MCF 10A (cell line): ENCODE data around the gene BCL11A. TPM values are rescaled to one million over a fixed set of nuclear protein-coding genes. Genes with fewer than 3 reads are reported as not detected.

Experiments
- BruUV-seq: library from RNA; stranded (reverse); fragments of 400-500 nt; replicated peaks from 2 replicates; lab custom pipeline; 2021; lab: Mats Ljungman, UMichigan
- CTCF ChIA-PET: fragments of 300-600 bp; sonication (Branson Sonifier 250); formaldehyde crosslinking; extraction: SDS; loops from one replicate; lab custom pipeline; 2021; ENCODE audit warnings: antibody characterized with exemption, inconsistent platforms; lab: Yijun Ruan, JAX
- POLR2A ChIA-PET: fragments of 300-600, 350-650 bp; sonication (Branson Sonifier 250); formaldehyde crosslinking; extraction: SDS; loops from one replicate; lab custom pipeline; 2020; ENCODE audit warnings: antibody characterized with exemption, inconsistent platforms; lab: Yijun Ruan, JAX
- DNase-seq: peaks from one replicate; pipeline ENCODE4 v3.0.0-alpha.2; 2018; ENCODE audit not compliant: unreplicated experiment
- H3K27ac Mint-ChIP-seq: one replicate; pipeline ENCODE4 v1.8.0; 2022; ENCODE audit warnings: mild to moderate bottlenecking, low read depth, mixed read lengths; ENCODE audit not compliant: unreplicated experiment
- H3K27me3 Mint-ChIP-seq: one replicate; pipeline ENCODE4 v1.8.0; 2022; ENCODE audit warnings: mixed read lengths; ENCODE audit not compliant: insufficient read depth, unreplicated experiment
- H3K36me3 Mint-ChIP-seq: one replicate; pipeline ENCODE4 v1.8.0; 2022; ENCODE audit warnings: mild to moderate bottlenecking, moderate library complexity, mixed read lengths; ENCODE audit not compliant: insufficient read depth, unreplicated experiment
- H3K4me1 Mint-ChIP-seq: one replicate; pipeline ENCODE4 v1.8.0; 2022; ENCODE audit warnings: mixed read lengths; ENCODE audit not compliant: insufficient read depth, unreplicated experiment
- H3K4me3 Mint-ChIP-seq: one replicate; pipeline ENCODE4 v1.8.0; 2022; ENCODE audit warnings: mild to moderate bottlenecking, moderate library complexity, mixed read lengths; ENCODE audit not compliant: unreplicated experiment
- H3K9me3 Mint-ChIP-seq: one replicate; pipeline ENCODE4 v1.8.0; 2022; ENCODE audit warnings: mixed read lengths; ENCODE audit not compliant: unreplicated experiment
- CTCF ChIP-seq: fragments of 200-600 bp; IDR thresholded peaks from one replicate; pipeline ENCODE4 v1.8.0; 2022; ENCODE audit warnings: antibody characterized with exemption, mild to moderate bottlenecking; ENCODE audit not compliant: unreplicated experiment
- intact Hi-C: fragments of 100-400 bp; cut with micrococcal nuclease; formaldehyde crosslinking; loops from 2 replicates; pipeline ENCODE4 v1.14.1; 2022
- total RNA-seq: library from RNA; stranded (reverse); gene quantifications from 2 replicates; pipeline ENCODE4 v1.2.3, GENCODE V29; 2022

Gene BCL11A
- total RNA-seq, 1 experiment from 2014 or later: 5.3 TPM

GRCh38 chr2:60532421-60532820 lies 21.0 kb downstream of the BCL11A start:
- intact Hi-C loops: no loop called here
- ChIA-PET CTCF (interaction anchor here (0.6 to 0.7 kb wide), 2 partner anchors 18 to 254 kb away, joined by 3 to 6 read pairs; no protein-coding TSS in a partner anchor), POLR2A (interaction anchor here (1.1 kb wide), 2 partner anchors 272 to 878 kb away, joined by 3 read pairs; no protein-coding TSS in a partner anchor)
- Mint-ChIP-seq H3K27ac (no peak overlapping the region), H3K4me3 (no peak overlapping the region), H3K36me3 (peaks cover 12% of the 10 kb centered on the region), H3K9me3 (no peaks in the 10 kb centered on the region), H3K4me1 (peaks cover 28% of the 10 kb centered on the region), H3K27me3 (no peaks in the 10 kb centered on the region)
- no TSS peak for BruUV-seq
- no peak for TF ChIP-seq CTCF
- DNase-seq: no peak

GRCh38 chr2:60531701-60532133 lies 21.7 kb downstream of the BCL11A start:
- intact Hi-C loops: no loop called here
- ChIA-PET POLR2A (interaction anchor here (1.3 kb wide), 1 partner anchor 22 kb away, joined by 4 read pairs; the partner anchor contains the start of gene BCL11A), CTCF (interaction anchor here (0.7 kb wide), 1 partner anchor 253 kb away, joined by 3 read pairs; no protein-coding TSS in a partner anchor)
- DNase-seq: no peak
- TF ChIP-seq CTCF: no peak
- no TSS peak for BruUV-seq
- peaks cover 28% of the 10 kb centered on the region for H3K4me1 Mint-ChIP-seq
- H3K27me3 Mint-ChIP-seq: no peaks in the 10 kb centered on the region
- H3K27ac Mint-ChIP-seq: no peak overlapping the region
- no peak overlapping the region for H3K4me3 Mint-ChIP-seq
- H3K36me3 Mint-ChIP-seq: peaks cover 12% of the 10 kb centered on the region
- no peaks in the 10 kb centered on the region for H3K9me3 Mint-ChIP-seq

- H3K27ac Mint-ChIP-seq: no peak overlapping the region
- peak; percentile 75 for DNase-seq
Observed at GRCh38 chr2:60530660-60531281, 22.7 kb downstream of the BCL11A start.

More at GRCh38 chr2:60530660-60531281, 22.7 kb downstream of the BCL11A start:
- POLR2A ChIA-PET: interaction anchor here (0.9 to 1.3 kb wide), 3 partner anchors 12 to 23 kb away, joined by 3 to 4 read pairs (median 3); partner anchors contain the start of gene BCL11A
- H3K9me3 Mint-ChIP-seq: no peaks in the 10 kb centered on the region
- CTCF ChIA-PET: interaction anchor here (0.6 to 1.1 kb wide), 4 partner anchors 9 to 508 kb away, joined by 3 to 5 read pairs (median 4); no protein-coding TSS in a partner anchor
- no peak for TF ChIP-seq CTCF
- H3K4me1 Mint-ChIP-seq: peaks cover 24% of the 10 kb centered on the region
- BruUV-seq: no TSS peak
- H3K4me3 Mint-ChIP-seq: peak overlapping the region; percentile 44
- peaks cover 22% of the 10 kb centered on the region for H3K36me3 Mint-ChIP-seq
- intact Hi-C loops: no loop called here
- H3K27me3 Mint-ChIP-seq: no peaks in the 10 kb centered on the region
